ENCODE results near the gene BUD31. TPM values are rescaled to one million over a fixed set of nuclear protein-coding genes. Genes with fewer than 3 reads are reported as not detected.

Gene BUD31
- total and polyA plus RNA-seq, 2 of the 13 experiments (the other 11 are each of a cell fraction or from before 2014, with no cell fraction given), result 35.1 to 79.1 TPM

GRCh38 chr7:99420986-99421385 lies 12.2 kb downstream of the BUD31 start (continued):
- TF ChIP-seq AKNA (CRISPR knock-in tag; IDR thresholded peaks at IDR 0.05; ENCODE audit: borderline replicate concordance), result no peak

GRCh38 chr7:99422186-99422585 lies 13.4 kb downstream of the BUD31 start:
- DNase-seq (ENCODE audit: low spot score) (no peak), FAIRE-seq (no peak), ATAC-seq (no peak)
- Histone ChIP-seq H3K9ac (ENCODE audit: insufficient read depth, low read depth, low read length) (no peak overlapping the region), H3K4me1 (ENCODE audit: insufficient read depth, low read length) (0 out of 2 replicates have a peak, but pooled peaks cover 7% of the 10 kb centered on the region), H3K4me3 (replicated peaks in 1 of 3; ENCODE audit: insufficient read depth in 1 of 3, low read depth in 2 of 3, low read length in 3 of 3) (no peak overlapping the region), H4K20me1 (ENCODE audit: insufficient read depth, low read length) (0 out of 2 replicates have a peak, but pooled peaks cover 2% of the 10 kb centered on the region), H2AFZ (ENCODE audit: low read length) (no peak overlapping the region), H3K9me3 (ENCODE audit: low read length) (no peaks in the 10 kb centered on the region), H3K36me3 (replicated peaks in 1 of 2; ENCODE audit: control insufficient read depth in 1 of 2, insufficient read depth in 2 of 2, low read length in 2 of 2) (peaks cover 30 to 57% of the 10 kb centered on the region in 2 experiments), H3K79me2 (ENCODE audit: insufficient read depth, low read length) (no peaks in the 10 kb centered on the region), H3K27me3 (ENCODE audit: control insufficient read depth in 1 of 2, insufficient read depth in 2 of 2, low read length in 2 of 2) (no peaks in the 10 kb centered on the region), H3K27ac (ENCODE audit: extremely low read length, insufficient read depth, low read length) (no peak overlapping the region), H3K4me2 (ENCODE audit: low read depth, low read length) (no peak overlapping the region)
- 98% methylated on average over 11 of the region's 11 CpGs for WGBS (ENCODE audit: low lambda C conversion rate)
- ChIA-PET POLR2A (interaction anchor here (1.3 kb wide), 1 partner anchor 13 kb away, joined by 6 read pairs; the partner anchor contains the start of genes BUD31 and PDAP1), CTCF (ENCODE audit: low intra/inter-chr PET ratio, low total read pairs) (no interaction called here)
- BruUV-seq (replicated peaks), result no TSS peak
- in situ Hi-C loops (cut with HindIII; ENCODE audit: extremely low pct_ligation_motif_present, low pct_unique_long_range_greater_than_20kb) (no loop called here), intact Hi-C loops (cut with micrococcal nuclease; ENCODE audit: unreplicated experiment) (no loop called here)
- TF ChIP-seq ZNF503 (CRISPR knock-in tag; IDR thresholded peaks at IDR 0.05) (no peak), NFYC (CRISPR knock-in tag; IDR thresholded peaks at IDR 0.05) (no peak), TEAD2 (CRISPR knock-in tag; IDR thresholded peaks at IDR 0.05) (no peak), JDP2 (CRISPR knock-in tag; IDR thresholded peaks at IDR 0.05; ENCODE audit: borderline replicate concordance) (no peak), MBD4 (IDR thresholded peaks at IDR 0.05; ENCODE audit: borderline replicate concordance, low read length) (no peak), SCMH1 (CRISPR knock-in tag; IDR thresholded peaks at IDR 0.05; ENCODE audit: borderline replicate concordance) (no peak), SP2 (CRISPR knock-in tag; IDR thresholded peaks at IDR 0.05) (no peak)
- TF ChIP-seq, protein P1, sequence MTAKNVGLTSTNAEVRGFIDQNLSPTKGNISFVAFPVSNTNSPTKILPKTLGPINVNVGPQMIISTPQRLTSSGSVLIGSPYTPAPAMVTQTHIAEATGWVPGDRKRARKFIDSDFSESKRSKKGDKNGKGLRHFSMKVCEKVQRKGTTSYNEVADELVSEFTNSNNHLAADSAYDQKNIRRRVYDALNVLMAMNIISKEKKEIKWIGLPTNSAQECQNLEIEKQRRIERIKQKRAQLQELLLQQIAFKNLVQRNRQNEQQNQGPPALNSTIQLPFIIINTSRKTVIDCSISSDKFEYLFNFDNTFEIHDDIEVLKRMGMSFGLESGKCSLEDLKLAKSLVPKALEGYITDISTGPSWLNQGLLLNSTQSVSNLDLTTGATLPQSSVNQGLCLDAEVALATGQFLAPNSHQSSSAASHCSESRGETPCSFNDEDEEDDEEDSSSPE (CRISPR knock-in tag; IDR thresholded peaks at IDR 0.05), result no peak
- TF ChIP-seq, protein P2, sequence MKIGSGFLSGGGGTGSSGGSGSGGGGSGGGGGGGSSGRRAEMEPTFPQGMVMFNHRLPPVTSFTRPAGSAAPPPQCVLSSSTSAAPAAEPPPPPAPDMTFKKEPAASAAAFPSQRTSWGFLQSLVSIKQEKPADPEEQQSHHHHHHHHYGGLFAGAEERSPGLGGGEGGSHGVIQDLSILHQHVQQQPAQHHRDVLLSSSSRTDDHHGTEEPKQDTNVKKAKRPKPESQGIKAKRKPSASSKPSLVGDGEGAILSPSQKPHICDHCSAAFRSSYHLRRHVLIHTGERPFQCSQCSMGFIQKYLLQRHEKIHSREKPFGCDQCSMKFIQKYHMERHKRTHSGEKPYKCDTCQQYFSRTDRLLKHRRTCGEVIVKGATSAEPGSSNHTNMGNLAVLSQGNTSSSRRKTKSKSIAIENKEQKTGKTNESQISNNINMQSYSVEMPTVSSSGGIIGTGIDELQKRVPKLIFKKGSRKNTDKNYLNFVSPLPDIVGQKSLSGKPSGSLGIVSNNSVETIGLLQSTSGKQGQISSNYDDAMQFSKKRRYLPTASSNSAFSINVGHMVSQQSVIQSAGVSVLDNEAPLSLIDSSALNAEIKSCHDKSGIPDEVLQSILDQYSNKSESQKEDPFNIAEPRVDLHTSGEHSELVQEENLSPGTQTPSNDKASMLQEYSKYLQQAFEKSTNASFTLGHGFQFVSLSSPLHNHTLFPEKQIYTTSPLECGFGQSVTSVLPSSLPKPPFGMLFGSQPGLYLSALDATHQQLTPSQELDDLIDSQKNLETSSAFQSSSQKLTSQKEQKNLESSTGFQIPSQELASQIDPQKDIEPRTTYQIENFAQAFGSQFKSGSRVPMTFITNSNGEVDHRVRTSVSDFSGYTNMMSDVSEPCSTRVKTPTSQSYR (CRISPR knock-in tag; IDR thresholded peaks at IDR 0.05; ENCODE audit: borderline replicate concordance), result no peak

All from HepG2 (cell line).